Measurements from ENCODE around the gene CNBD2.
"Not testable (repeated sequence)": the region's sequence is repeated elsewhere in the genome, so short reads cannot be mapped to it uniquely, and the experiment has no call there.

Gene CNBD2

DNA sequence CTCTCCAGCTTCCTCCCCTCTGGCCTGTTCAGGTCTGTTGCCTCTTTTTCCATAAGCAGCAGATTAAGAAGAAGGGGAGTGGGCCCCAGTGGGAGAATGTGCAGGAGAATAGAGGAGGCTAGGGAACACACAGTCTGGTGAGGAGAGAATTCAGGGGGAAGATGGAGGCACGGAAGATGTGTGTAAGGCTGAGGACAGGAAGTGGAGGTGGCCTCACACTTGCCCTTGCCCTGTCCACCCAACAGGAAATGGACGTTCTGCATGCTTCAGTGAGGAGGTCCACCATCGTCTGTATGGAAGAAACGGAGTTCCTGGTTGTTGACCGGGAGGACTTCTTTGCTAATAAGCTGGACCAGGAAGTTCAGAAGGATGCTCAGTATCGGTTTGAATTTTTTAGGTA, 16.0 kb downstream of the CNBD2 start:
- H4K20me1 ChIP-seq: no peaks in the 10 kb centered on the region
- peak overlapping the region in 3 of 11 experiments; percentile 15 to 59 (median 28); a peak in 5 of 22 replicates for H3K4me2 ChIP-seq
- TF ChIP-seq Cebpa-rat (IDR thresholded peaks at IDR 0.05): no peak
- H3K4me1 ChIP-seq: peaks cover 0 to 32% (median 6%) of the 10 kb centered on the region in 10 experiments; a peak in 12 of 20 replicates
- no peaks in the 10 kb centered on the region for H3K9me3 ChIP-seq (replicated peaks in 1 of 11)
- no peak overlapping the region for H3K9ac ChIP-seq
- no peak overlapping the region for H3K4me3 ChIP-seq
- no peak overlapping the region for H3K27ac ChIP-seq
- H3K36me3 ChIP-seq: no peaks in the 10 kb centered on the region
- no peaks in the 10 kb centered on the region for H3K27me3 ChIP-seq

DNA sequence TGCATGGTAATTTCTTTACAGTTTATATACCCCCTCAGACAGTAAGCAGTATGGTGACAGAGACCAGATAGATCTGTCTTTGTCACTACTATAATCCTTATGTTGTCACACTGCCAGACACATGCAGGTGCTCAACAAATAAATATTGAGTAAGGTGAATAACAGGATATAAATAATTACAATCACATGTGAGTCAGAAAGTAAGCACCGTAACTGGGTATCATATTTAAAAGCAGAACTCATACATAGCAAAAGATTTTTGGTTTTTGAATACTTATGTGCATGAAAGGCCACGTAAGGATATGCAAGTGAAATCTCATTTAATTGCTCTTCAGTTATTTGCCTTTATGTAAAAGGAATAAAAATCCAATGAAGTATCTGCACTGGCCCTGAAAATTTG, 17.4 kb downstream of the CNBD2 start:
- Histone ChIP-seq H3K4me1 (peaks cover 0 to 21% (median 0%) of the 10 kb centered on the region in 10 experiments; a peak in 9 of 20 replicates), H3K4me2 (no peak overlapping the region), H3K4me3 (no peak overlapping the region), H4K20me1 (no peaks in the 10 kb centered on the region), H3K36me3 (no peaks in the 10 kb centered on the region), H3K27ac (no peak overlapping the region), H3K9me3 (replicated peaks in 1 of 11) (no peaks in the 10 kb centered on the region), H3K9ac (no peak overlapping the region), H3K27me3 (no peaks in the 10 kb centered on the region)
- TF ChIP-seq Cebpa-rat (IDR thresholded peaks at IDR 0.05): no peak

DNA sequence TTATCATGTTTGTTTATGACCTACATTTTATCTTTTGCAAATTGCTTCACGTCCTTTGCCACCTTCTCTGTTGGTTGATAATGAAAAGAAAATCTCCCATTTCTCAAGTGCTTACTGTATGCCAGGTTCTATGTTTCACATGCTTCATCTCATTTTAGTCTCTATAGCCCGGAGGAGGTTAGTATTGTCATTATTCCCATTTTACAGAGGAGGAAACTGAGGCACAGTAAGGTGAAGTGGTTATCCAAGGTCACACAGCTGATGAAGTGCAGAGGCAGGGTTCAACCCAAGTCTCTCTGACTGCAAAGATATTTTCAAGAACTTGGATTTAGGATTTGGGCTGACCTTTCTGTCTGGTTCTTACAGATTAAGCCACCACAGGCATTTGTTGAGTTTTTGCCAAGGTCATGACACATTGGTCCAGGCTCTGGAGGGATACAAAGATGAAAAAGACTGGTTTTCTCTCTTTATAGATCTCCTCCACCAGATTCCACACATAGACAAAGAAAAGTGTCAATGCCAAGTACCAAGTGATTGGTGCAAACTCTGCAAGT, 20.6 kb downstream of the CNBD2 start:
- no peak overlapping the region for H3K4me2 ChIP-seq
- no peaks in the 10 kb centered on the region for H4K20me1 ChIP-seq
- H3K27ac ChIP-seq: no peak overlapping the region
- no peak overlapping the region for H3K4me3 ChIP-seq
- peaks cover 0 to 10% (median 8%) of the 10 kb centered on the region in 10 experiments; a peak in 14 of 20 replicates for H3K4me1 ChIP-seq
- no peak for TF ChIP-seq Cebpa-rat (IDR thresholded peaks at IDR 0.05)
- H3K9ac ChIP-seq: no peak overlapping the region
- H3K27me3 ChIP-seq: no peaks in the 10 kb centered on the region
- no peaks in the 10 kb centered on the region for H3K36me3 ChIP-seq
- no peaks in the 10 kb centered on the region for H3K9me3 ChIP-seq (replicated peaks in 1 of 11)

DNA sequence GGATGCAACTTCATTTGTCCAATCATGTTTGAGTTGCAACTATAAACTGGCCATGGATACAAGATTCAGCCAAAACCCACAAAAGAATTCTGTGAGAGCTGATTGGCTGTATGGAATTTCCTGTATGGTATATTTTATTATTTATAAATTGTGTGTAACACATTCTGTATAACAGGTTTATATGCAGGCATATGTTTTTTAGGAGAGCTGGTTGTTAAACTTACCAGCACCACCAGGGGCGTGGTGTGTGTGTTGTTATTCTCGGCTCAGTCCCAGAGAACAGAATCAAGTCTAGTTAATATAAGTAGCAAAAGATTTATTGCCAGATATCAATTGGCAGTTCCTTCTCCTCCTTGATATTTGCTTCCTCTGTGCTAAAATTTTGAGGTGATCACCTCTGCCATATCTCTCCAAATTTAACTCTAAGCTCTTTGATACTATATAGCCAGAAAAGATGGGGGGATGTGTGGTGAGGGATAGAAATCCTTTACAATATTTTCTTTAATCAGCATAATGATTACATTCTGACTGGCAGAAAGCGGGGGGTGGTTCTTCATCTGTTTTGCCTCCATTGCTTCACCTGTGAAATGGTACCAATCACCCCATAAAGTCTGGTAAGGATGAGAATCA, 22.9 kb downstream of the CNBD2 start:
- H3K4me3 ChIP-seq: no peak overlapping the region
- H3K4me2 ChIP-seq: no peak overlapping the region
- H3K27ac ChIP-seq: no peak overlapping the region
- TF ChIP-seq Cebpa-rat (IDR thresholded peaks at IDR 0.05): no peak
- peaks cover 0 to 10% (median 4%) of the 10 kb centered on the region in 10 experiments; a peak in 7 of 20 replicates for H3K4me1 ChIP-seq
- no peaks in the 10 kb centered on the region for H3K9me3 ChIP-seq (replicated peaks in 1 of 11)
- H4K20me1 ChIP-seq: no peaks in the 10 kb centered on the region
- no peaks in the 10 kb centered on the region for H3K36me3 ChIP-seq
- no peak overlapping the region for H3K9ac ChIP-seq
- H3K27me3 ChIP-seq: no peaks in the 10 kb centered on the region

DNA sequence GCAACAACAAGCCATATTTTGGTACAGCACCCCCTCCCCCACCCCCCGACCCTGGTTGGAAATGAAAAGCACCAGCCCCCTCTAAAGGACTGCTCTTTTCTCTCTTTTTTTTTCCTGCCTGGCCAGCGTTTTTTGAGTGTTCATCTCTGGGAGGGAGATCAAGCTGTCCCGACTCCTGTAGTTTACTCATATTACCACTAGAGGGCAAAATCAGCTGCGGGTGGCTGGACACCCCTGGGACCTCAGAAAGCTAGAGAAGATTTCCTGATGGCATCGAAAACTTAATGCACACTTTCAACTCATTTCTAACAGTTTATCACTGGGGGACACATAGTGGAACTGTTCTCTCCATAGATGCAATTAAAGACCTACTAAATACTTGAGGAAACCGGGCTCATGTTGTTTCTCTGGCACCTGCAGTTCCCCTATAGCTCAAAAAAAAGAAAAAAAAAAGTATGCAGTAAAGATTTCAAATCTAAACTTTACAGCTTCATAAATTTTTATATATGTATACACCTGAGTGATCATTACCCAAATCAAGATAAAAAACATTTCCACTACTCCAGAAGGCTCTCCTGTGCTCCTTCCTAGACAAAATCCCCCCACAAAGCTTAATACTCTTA, 24.4 kb downstream of the CNBD2 start:
- Histone ChIP-seq H3K9ac (no peak overlapping the region), H3K9me3 (replicated peaks in 1 of 11) (no peaks in the 10 kb centered on the region), H3K36me3 (no peaks in the 10 kb centered on the region), H3K4me2 (peak overlapping the region in 8 of 11 experiments; percentile 17 to 54 (median 29); a peak in 8 of 22 replicates), H3K4me3 (no peak overlapping the region), H3K4me1 (peaks cover 0 to 10% (median 4%) of the 10 kb centered on the region in 10 experiments; a peak in 7 of 20 replicates), H3K27me3 (no peaks in the 10 kb centered on the region), H4K20me1 (no peaks in the 10 kb centered on the region), H3K27ac (no peak overlapping the region)
- TF ChIP-seq Cebpa-rat (IDR thresholded peaks at IDR 0.05): no peak

DNA sequence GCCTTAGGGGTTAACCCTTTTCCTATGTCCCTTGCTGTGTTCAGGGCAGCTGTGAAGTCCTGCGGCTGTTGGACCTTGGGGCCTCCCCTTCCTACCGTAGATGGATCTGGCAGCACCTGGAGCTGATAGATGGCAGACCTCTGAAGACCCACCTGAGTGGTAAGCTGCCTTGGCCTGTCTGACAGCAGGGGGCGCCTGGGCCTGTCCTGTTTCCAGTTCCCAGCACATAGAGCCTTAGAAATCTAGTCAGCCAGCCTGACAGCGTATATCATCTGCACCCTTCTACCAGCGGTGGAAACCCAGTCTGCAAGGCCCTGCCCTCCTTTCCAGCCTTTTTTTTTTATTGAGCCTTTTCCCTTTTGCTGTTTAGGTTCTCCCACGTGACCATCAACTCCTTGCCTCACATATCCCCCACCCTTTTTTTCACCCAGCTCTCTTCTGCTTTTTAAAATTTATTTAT, 26.6 kb downstream of the CNBD2 start:
- no peak overlapping the region for H3K4me3 ChIP-seq
- H3K27ac ChIP-seq: no peak overlapping the region
- TF ChIP-seq Cebpa-rat (IDR thresholded peaks at IDR 0.05): no peak
- H3K9ac ChIP-seq: no peak overlapping the region
- H3K36me3 ChIP-seq: no peaks in the 10 kb centered on the region
- H4K20me1 ChIP-seq: no peaks in the 10 kb centered on the region
- H3K27me3 ChIP-seq: no peaks in the 10 kb centered on the region
- H3K4me2 ChIP-seq: peak overlapping the region in 1 of 11 experiments; percentile 15; a peak in 3 of 22 replicates
- H3K4me1 ChIP-seq: peaks cover 0 to 10% (median 4%) of the 10 kb centered on the region in 10 experiments; a peak in 7 of 20 replicates
- peaks cover 0 to 6% (median 5%) of the 10 kb centered on the region in 11 experiments; a peak in 11 of 22 replicates for H3K9me3 ChIP-seq (replicated peaks in 1 of 11)

DNA sequence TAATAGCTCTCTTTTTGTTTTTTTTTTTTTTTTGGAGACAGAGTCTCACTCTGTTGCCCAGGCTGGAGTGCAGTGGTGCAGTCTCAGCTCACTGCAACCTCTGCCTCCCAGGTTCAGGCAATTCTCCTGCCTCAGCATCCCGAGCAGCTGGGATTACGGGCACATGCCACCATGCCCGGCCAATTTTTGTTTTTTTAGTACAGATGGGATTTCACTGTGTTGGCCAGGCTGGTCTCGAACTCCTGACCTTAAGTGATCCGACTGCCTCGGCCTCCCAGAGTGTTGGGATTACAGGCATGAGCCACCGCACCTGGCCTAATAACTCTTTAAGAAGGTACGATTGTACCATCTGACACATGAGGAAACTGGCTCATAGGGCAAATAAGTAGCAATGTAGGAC, 28.1 kb downstream of the CNBD2 start:
- H4K20me1 ChIP-seq, H3K4me1 ChIP-seq, H3K27me3 ChIP-seq, H3K27ac ChIP-seq, H3K9ac ChIP-seq, H3K4me3 ChIP-seq, H3K36me3 ChIP-seq, H3K4me2 ChIP-seq: not testable (repeated sequence)
- peaks cover 5 to 12% (median 10%) of the 10 kb centered on the region in 11 experiments; a peak in 20 of 22 replicates for H3K9me3 ChIP-seq (replicated peaks in 1 of 11)

DNA sequence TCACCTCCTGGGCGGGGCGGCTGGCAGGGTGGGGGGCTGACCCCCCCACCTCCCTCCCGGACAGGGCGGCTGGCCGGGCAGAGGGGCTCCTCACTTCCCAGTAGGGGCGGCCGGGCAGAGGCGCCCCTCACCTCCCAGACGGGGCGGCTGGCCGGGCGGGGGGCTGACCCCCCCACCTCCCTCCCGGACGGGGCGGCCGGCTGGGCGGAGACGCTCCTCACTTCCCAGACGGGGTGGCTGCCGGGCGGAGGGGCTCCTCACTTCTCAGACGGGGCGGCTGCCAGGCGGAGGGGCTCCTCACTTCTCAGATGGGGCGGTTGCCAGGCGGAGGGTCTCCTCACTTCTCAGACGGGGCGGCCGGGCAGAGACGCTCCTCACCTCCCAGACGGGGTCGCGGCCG, 32.9 kb downstream of the CNBD2 start:
- H4K20me1 ChIP-seq, H3K36me3 ChIP-seq, H3K4me1 ChIP-seq, H3K4me2 ChIP-seq, H3K27ac ChIP-seq, H3K27me3 ChIP-seq, H3K9ac ChIP-seq, H3K4me3 ChIP-seq: not testable (repeated sequence)
- H3K9me3 ChIP-seq (replicated peaks in 1 of 11): peaks cover 33 to 40% (median 37%) of the 10 kb centered on the region in 11 experiments

DNA sequence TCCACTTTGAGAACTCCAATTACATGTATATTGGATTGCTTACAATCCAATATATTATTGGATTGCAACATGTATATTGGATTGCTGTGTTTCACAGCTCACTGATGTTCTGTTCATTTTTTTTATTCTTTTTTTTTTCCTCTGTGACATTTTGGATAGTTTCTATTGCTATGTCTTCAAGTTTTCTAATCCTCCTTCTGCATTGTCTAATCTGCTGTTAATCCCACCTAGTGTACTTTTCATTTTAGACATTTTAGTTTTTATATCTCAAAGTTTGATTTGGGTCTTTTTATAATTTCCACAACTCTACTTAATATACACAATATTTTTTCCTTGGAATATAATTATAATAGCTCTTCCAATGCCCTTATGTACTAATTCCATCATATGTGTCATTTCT, 34.5 kb downstream of the CNBD2 start:
- TF ChIP-seq Cebpa-rat (IDR thresholded peaks at IDR 0.05): no peak
- Histone ChIP-seq H3K36me3 (no peaks in the 10 kb centered on the region), H3K4me2 (no peak overlapping the region), H3K27ac (no peak overlapping the region), H3K9me3 (replicated peaks in 1 of 11) (peaks cover 33 to 40% (median 37%) of the 10 kb centered on the region in 11 experiments), H3K4me3 (no peak overlapping the region), H3K4me1 (no peaks in the 10 kb centered on the region), H3K27me3 (no peaks in the 10 kb centered on the region), H4K20me1 (no peaks in the 10 kb centered on the region), H3K9ac (no peak overlapping the region)

Measured in BLaER1 treated with 17β-estradiol and CSF1 and Interleukin-3, amounts not matched to agents 10 nM and 100 nM (cell line).